KOPT-K1 (cell line): ENCODE measurements around the gene SLC25A29.
"Not testable (repeated sequence)": the region's sequence is repeated elsewhere in the genome, so short reads cannot be mapped to it uniquely, and the experiment has no call there.

Experiments used
- H3K27ac ChIP-seq: fragments of 200-600 bp; sonication (generic); 2 replicates; pipeline ENCODE4 v1.5.1; 2016; ENCODE audit warnings: antibody characterized with exemption, mild to moderate bottlenecking, low read depth, low read length; ENCODE audit not compliant: poor library complexity, severe bottlenecking
- H3K36me3 ChIP-seq: fragments of 200-600 bp; sonication (generic); 2 replicates; pipeline ENCODE4 v1.5.1; 2017; ENCODE audit warnings: antibody characterized with exemption, mild to moderate bottlenecking, low read length, moderate library complexity; ENCODE audit not compliant: insufficient read depth
- H3K9me3 ChIP-seq: fragments of 200-600 bp; sonication (generic); 2 replicates; pipeline ENCODE4 v1.5.1; 2017; ENCODE audit warnings: antibody characterized with exemption, low read length, mild to moderate bottlenecking; ENCODE audit not compliant: insufficient read depth, poor library complexity, severe bottlenecking

Gene SLC25A29

GRCh38 chr14:100306101-100306997, at the start of gene SLC25A29:
SLC25A29 (minus strand) TSS chr14:100306444; CDS start chr14:100306232, 212 bp downstream.
- no peaks in the 10 kb centered on the region for H3K9me3 ChIP-seq
- H3K36me3 ChIP-seq, result 0 out of 2 replicates have a peak, but pooled peaks cover 3% of the 10 kb centered on the region
- H3K27ac ChIP-seq, result peak within 1 kb of the TSS; percentile 74

- no peak overlapping the region for H3K27ac ChIP-seq
- H3K36me3 ChIP-seq, result peaks cover 62% of the 10 kb centered on the region; the same call in 1 of the 2 replicates
Measured at GRCh38 chr14:100350986-100351385, 44.7 kb upstream of the SLC25A29 start.

GRCh38 chr14:100350276-100350926, 44.2 kb upstream of the SLC25A29 start:
- Histone ChIP-seq H3K9me3 (no peaks in the 10 kb centered on the region), H3K36me3 (peaks cover 57% of the 10 kb centered on the region; the same call in 1 of the 2 replicates), H3K27ac (no peak overlapping the region)

More at GRCh38 chr14:100350986-100351385, 44.7 kb upstream of the SLC25A29 start:
- H3K9me3 ChIP-seq, result no peaks in the 10 kb centered on the region

GRCh38 chr14:100348784-100349685, 42.8 kb upstream of the SLC25A29 start:
- H3K36me3 ChIP-seq, result peaks cover 46% of the 10 kb centered on the region; the same call in 1 of the 2 replicates
- no peak overlapping the region for H3K27ac ChIP-seq

GRCh38 chr14:100348253-100348729, 42.0 kb upstream of the SLC25A29 start:
- H3K36me3 ChIP-seq, result peaks cover 39% of the 10 kb centered on the region; the same call in 1 of the 2 replicates

More at GRCh38 chr14:100348784-100349685, 42.8 kb upstream of the SLC25A29 start:
- no peaks in the 10 kb centered on the region for H3K9me3 ChIP-seq

GRCh38 chr14:100346306-100347091, 40.3 kb upstream of the SLC25A29 start:
- H3K9me3 ChIP-seq, result no peaks in the 10 kb centered on the region
- peaks cover 33% of the 10 kb centered on the region; the same call in 1 of the 2 replicates for H3K36me3 ChIP-seq
- no peak overlapping the region for H3K27ac ChIP-seq

More at GRCh38 chr14:100348253-100348729, 42.0 kb upstream of the SLC25A29 start:
- Histone ChIP-seq H3K9me3 (no peaks in the 10 kb centered on the region), H3K27ac (no peak overlapping the region)

GRCh38 chr14:100345711-100346110, 39.5 kb upstream of the SLC25A29 start:
- no peaks in the 10 kb centered on the region for H3K9me3 ChIP-seq
- H3K27ac ChIP-seq, result no peak overlapping the region
- peaks cover 33% of the 10 kb centered on the region; the same call in 1 of the 2 replicates for H3K36me3 ChIP-seq

GRCh38 chr14:100344657-100345056, 38.4 kb upstream of the SLC25A29 start:
- not testable (repeated sequence) for H3K9me3 ChIP-seq, H3K27ac ChIP-seq
- H3K36me3 ChIP-seq, result peaks cover 38% of the 10 kb centered on the region; the same call in 1 of the 2 replicates

- not testable (repeated sequence) for H3K27ac ChIP-seq, H3K9me3 ChIP-seq
- H3K36me3 ChIP-seq, result peaks cover 31% of the 10 kb centered on the region; the same call in 1 of the 2 replicates
Measured at GRCh38 chr14:100342826-100343225, 36.6 kb upstream of the SLC25A29 start.

GRCh38 chr14:100342195-100342594, 36.0 kb upstream of the SLC25A29 start:
- H3K9me3 ChIP-seq, result no peaks in the 10 kb centered on the region
- peaks cover 33% of the 10 kb centered on the region; the same call in 1 of the 2 replicates for H3K36me3 ChIP-seq
- no peak overlapping the region for H3K27ac ChIP-seq

- no peak overlapping the region for H3K27ac ChIP-seq
- H3K9me3 ChIP-seq, result no peaks in the 10 kb centered on the region
- peaks cover 36% of the 10 kb centered on the region; the same call in 1 of the 2 replicates for H3K36me3 ChIP-seq
Measured at GRCh38 chr14:100341301-100342031, 35.2 kb upstream of the SLC25A29 start.

GRCh38 chr14:100340423-100340813, 34.2 kb upstream of the SLC25A29 start:
- no peaks in the 10 kb centered on the region for H3K9me3 ChIP-seq
- H3K27ac ChIP-seq, result peak overlapping the region; percentile 28
- H3K36me3 ChIP-seq, result peaks cover 34% of the 10 kb centered on the region; the same call in 1 of the 2 replicates
